IMR-90 (cell line): ENCODE data around the gene CDKAL1.

ENCODE experiments used
- RAD21 ChIP-seq: IDR thresholded peaks from 2 replicates; pipeline ENCODE4 v1.6.1; 2012; ENCODE audit warnings: low read length, improper control_type of control experiment
- RCOR1 ChIP-seq: IDR thresholded peaks from 2 replicates; pipeline ENCODE4 v1.6.1; 2012; ENCODE audit warnings: mild to moderate bottlenecking, low read length, improper control_type of control experiment; ENCODE audit not compliant: insufficient replicate concordance
- TF ChIP-seq, protein P1 (sequence below): conservative IDR thresholded peaks from 2 replicates; pipeline ENCODE4 v1.5.1; 2012; ENCODE audit warnings: mild to moderate bottlenecking, low read depth, low read length, improper control_type of control experiment

- TF ChIP-seq, protein P1, sequence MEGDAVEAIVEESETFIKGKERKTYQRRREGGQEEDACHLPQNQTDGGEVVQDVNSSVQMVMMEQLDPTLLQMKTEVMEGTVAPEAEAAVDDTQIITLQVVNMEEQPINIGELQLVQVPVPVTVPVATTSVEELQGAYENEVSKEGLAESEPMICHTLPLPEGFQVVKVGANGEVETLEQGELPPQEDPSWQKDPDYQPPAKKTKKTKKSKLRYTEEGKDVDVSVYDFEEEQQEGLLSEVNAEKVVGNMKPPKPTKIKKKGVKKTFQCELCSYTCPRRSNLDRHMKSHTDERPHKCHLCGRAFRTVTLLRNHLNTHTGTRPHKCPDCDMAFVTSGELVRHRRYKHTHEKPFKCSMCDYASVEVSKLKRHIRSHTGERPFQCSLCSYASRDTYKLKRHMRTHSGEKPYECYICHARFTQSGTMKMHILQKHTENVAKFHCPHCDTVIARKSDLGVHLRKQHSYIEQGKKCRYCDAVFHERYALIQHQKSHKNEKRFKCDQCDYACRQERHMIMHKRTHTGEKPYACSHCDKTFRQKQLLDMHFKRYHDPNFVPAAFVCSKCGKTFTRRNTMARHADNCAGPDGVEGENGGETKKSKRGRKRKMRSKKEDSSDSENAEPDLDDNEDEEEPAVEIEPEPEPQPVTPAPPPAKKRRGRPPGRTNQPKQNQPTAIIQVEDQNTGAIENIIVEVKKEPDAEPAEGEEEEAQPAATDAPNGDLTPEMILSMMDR = no peak
- TF ChIP-seq RCOR1 (no peak), RAD21 (no peak)
These were observed 313.6 kb downstream of the CDKAL1 start for GRCh38 chr6:20847904-20848303.
